Prostate gland (tissue), 2 donors: ENCODE measurements around the gene KIF16B. TPM values are rescaled to one million over a fixed set of nuclear protein-coding genes. Genes with fewer than 3 reads are reported as not detected.

ENCODE experiments used
- DNase-seq: peaks from one replicate; pipeline ENCODE4 v3.0.0-alpha.2; 2019; ENCODE audit warnings: low spot score
- H3K27ac ChIP-seq, 2 donors: fragments of 200-600 bp; sonication (generic); 2 replicates each; pipeline ENCODE4 v1.5.1; 2017 to 2019
- H3K27me3 ChIP-seq: fragments of 200-600 bp; sonication (generic); replicated peaks from 2 replicates; pipeline ENCODE4 v1.5.1; 2019; ENCODE audit not compliant: insufficient read depth
- H3K36me3 ChIP-seq, 2 donors: fragments of 200-600 bp; sonication (generic); 1 replicate in 1 of 2; 2 replicates in 1 of 2; pipeline versions ENCODE4 v1.5.1 to v1.8.1; 2017 to 2019
- H3K4me1 ChIP-seq: fragments of 200-600 bp; sonication (generic); replicated peaks from 2 replicates; pipeline ENCODE4 v1.5.1; 2019
- H3K4me3 ChIP-seq, 2 donors: fragments of 200-600 bp; sonication (generic); 2 replicates each; pipeline ENCODE4 v1.5.1; 2017 to 2019
- H3K9me3 ChIP-seq: fragments of 200-600 bp; sonication (generic); 2 replicates; pipeline ENCODE4 v1.5.1; 2017
- POLR2A ChIP-seq: fragments of 450-650 bp; IDR thresholded peaks from one replicate; pipeline ENCODE4 v1.6.1; 2016; ENCODE audit warnings: antibody characterized with exemption, mild to moderate bottlenecking
- POLR2AphosphoS5 ChIP-seq: sonication (generic); formaldehyde crosslinking; IDR thresholded peaks from one replicate; pipeline ENCODE4 v1.6.1; 2017; ENCODE audit warnings: antibody characterized with exemption
- WGBS: methylation state at CpG from one replicate; pipeline ENCODE4 v1.1.5; 2018; 5-methylcytosine and 5-hydroxymethylcytosine counted together
- intact Hi-C: fragments of 100-400 bp; cut with DNase I; formaldehyde crosslinking; loops from one replicate; pipeline ENCODE4 v1.14.2; 2022
- total RNA-seq, 2 donors: library from RNA; depleted of rRNA; stranded (reverse); fragments of >200 nt; gene quantifications; one replicate each; pipeline ENCODE4 v1.1.0, GENCODE V29; 2016
- TF ChIP-seq, protein P1 (sequence below), 4 experiments: fragments of 200-600 bp in 2 of 4; fragments of 450-650 bp in 2 of 4; sonication (generic) in 2 of 4; IDR thresholded peaks; 1 replicate in 3 of 4; 2 replicates in 1 of 4; pipeline ENCODE4 v1.5.1; 2016 to 2019; ENCODE audit warnings: antibody characterized with exemption in 4 of 4, mild to moderate bottlenecking in 2 of 4, moderate library complexity in 2 of 4

Gene KIF16B
- total RNA-seq, 2 donors from 2014 or later, result 11.5 to 24.4 TPM

DNA sequence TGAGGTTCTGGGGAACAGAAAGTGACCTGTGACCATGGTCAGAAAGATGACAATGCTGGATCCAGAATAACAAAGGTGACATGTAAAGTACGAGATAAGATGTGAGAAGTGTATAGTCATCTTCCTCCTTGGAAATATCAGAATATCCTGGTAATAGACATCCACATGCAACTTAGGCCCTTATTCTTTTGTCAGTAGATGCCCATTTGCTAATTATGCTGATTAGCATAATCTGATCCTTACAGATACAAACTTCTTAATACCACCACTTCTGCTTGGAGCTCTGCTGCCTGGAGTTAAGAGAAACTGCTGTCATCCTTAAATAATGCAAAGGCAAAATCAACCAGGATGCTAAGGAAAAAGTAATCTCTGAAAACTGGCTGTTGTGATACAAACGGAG is 91.3 kb downstream of the KIF16B start:
- Histone ChIP-seq H3K9me3 (no peaks in the 10 kb centered on the region), H3K36me3 (no peaks in the 10 kb centered on the region), H3K27me3 (no peaks in the 10 kb centered on the region), H3K4me1 (no peaks in the 10 kb centered on the region), H3K27ac (no peak overlapping the region), H3K4me3 (no peak overlapping the region)
- 88% methylated on average over 2 of the region's 2 CpGs for WGBS
- no peak for TF ChIP-seq POLR2A
- TF ChIP-seq POLR2AphosphoS5, result no peak
- TF ChIP-seq, protein P1, sequence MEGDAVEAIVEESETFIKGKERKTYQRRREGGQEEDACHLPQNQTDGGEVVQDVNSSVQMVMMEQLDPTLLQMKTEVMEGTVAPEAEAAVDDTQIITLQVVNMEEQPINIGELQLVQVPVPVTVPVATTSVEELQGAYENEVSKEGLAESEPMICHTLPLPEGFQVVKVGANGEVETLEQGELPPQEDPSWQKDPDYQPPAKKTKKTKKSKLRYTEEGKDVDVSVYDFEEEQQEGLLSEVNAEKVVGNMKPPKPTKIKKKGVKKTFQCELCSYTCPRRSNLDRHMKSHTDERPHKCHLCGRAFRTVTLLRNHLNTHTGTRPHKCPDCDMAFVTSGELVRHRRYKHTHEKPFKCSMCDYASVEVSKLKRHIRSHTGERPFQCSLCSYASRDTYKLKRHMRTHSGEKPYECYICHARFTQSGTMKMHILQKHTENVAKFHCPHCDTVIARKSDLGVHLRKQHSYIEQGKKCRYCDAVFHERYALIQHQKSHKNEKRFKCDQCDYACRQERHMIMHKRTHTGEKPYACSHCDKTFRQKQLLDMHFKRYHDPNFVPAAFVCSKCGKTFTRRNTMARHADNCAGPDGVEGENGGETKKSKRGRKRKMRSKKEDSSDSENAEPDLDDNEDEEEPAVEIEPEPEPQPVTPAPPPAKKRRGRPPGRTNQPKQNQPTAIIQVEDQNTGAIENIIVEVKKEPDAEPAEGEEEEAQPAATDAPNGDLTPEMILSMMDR (IDR thresholded peaks at IDR 0.05), result no peak
- no peak for DNase-seq
- intact Hi-C loops, result no loop called here

DNA sequence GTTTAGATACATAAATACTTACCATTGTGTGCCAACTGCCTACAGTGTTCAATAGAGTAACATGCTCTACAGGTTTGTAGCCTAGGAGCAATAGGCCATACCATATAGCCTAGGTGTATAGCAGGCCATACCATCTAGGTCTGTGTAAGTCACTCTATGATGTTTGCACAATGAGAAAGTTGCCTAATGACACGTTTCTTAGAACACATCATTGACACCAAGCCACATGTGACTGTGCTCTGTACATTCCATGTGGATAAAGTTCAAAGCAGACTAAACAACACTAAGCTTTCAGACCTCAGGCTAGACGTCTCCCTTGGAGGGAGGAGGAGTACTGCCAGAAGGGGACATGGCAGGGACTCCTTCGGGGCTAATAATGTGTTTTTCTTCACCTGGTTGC is 93.6 kb downstream of the KIF16B start:
- no peaks in the 10 kb centered on the region for H3K9me3 ChIP-seq
- TF ChIP-seq, protein P1 (IDR thresholded peaks at IDR 0.05), result no peak
- TF ChIP-seq POLR2AphosphoS5, result no peak
- TF ChIP-seq POLR2A, result no peak
- no peak for DNase-seq
- no peaks in the 10 kb centered on the region for H3K27me3 ChIP-seq
- intact Hi-C loops, result loop anchor here (10.0 kb wide), 1 partner anchor 555 kb away; no protein-coding TSS in a partner anchor
- H3K36me3 ChIP-seq, result no peaks in the 10 kb centered on the region
- 56% methylated on average over 3 of the region's 3 CpGs for WGBS
- H3K27ac ChIP-seq, result no peak overlapping the region
- no peaks in the 10 kb centered on the region for H3K4me1 ChIP-seq
- no peak overlapping the region for H3K4me3 ChIP-seq

DNA sequence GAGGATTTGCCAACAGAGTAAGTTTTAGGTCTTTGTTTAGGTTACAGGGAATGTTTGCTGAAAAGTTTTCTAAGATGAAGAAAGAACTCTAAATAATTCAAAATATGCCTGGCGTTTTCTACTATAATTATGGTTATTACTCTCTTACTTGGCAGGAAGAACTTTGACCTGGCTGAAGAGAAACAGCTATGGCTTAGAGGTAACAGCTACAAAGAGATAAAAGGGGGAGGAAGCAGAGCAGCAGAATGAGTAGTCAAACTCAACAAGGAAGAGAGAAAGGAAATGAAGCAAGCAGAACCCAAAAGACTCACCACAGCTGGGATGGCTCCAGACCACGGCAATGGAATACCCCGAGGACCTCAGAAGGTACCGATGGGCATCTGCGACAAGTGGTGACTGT is 95.6 kb downstream of the KIF16B start:
- H3K4me1 ChIP-seq, result no peaks in the 10 kb centered on the region
- H3K27me3 ChIP-seq, result no peaks in the 10 kb centered on the region
- H3K27ac ChIP-seq, result no peak overlapping the region
- 75% methylated on average over 5 of the region's 5 CpGs for WGBS
- DNase-seq, result no peak
- H3K4me3 ChIP-seq, result no peak overlapping the region
- H3K36me3 ChIP-seq, result no peaks in the 10 kb centered on the region
- no peaks in the 10 kb centered on the region for H3K9me3 ChIP-seq
- intact Hi-C loops, result loop anchor here (10.0 kb wide), 1 partner anchor 553 kb away; no protein-coding TSS in a partner anchor
- TF ChIP-seq, protein P1 (IDR thresholded peaks at IDR 0.05), result no peak

DNA sequence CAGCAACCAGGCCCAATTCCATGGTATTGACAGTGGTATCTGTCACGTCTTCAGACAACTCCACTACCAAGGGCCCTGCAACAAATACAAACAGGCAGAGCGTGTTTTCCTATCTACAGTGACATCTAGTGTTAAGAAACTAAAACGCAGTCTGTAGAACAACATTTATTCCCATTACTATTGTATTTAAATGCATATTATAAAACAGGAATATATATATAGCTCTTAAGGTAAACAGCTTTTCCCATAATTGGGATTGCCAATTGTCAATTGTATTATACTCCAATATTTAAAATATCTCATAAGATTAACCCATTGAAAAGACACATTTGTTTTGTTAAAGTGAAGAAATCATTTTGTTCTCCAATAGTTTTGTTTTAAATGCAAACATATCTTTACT is 97.2 kb downstream of the KIF16B start:
- no peak overlapping the region for H3K4me3 ChIP-seq
- no peaks in the 10 kb centered on the region for H3K9me3 ChIP-seq
- H3K27me3 ChIP-seq, result no peaks in the 10 kb centered on the region
- H3K36me3 ChIP-seq, result no peaks in the 10 kb centered on the region
- 6% methylated on average over 3 of the region's 3 CpGs for WGBS
- intact Hi-C loops, result loop anchor here (10.0 kb wide), 1 partner anchor 551 kb away; no protein-coding TSS in a partner anchor
- no peaks in the 10 kb centered on the region for H3K4me1 ChIP-seq
- H3K27ac ChIP-seq, result no peak overlapping the region
- DNase-seq, result peak; percentile 8
- TF ChIP-seq, protein P1 (IDR thresholded peaks at IDR 0.05), result peak in 3 of 4 experiments; percentile 45 to 74 (median 60)
- no peak for TF ChIP-seq POLR2AphosphoS5

DNA sequence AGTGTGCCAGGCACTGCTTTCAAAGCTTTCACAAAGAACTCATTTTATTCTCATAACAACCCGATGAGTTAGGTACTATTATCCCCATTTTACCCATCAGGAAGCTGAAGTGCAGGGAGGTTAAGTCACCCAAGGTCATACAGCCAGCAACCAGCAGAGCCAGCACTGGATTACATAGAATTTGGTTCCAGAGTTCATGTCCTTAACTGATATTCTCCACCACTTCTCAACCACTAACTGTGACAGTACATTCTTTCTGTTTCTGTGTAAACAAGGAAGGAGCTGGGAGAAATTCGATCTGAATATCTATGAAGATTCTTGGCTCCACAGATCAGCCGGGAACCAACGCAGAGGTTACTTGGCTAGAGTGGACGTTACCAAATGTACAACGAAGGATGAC is 98.0 kb downstream of the KIF16B start:
- Histone ChIP-seq H3K27me3 (no peaks in the 10 kb centered on the region), H3K4me1 (no peaks in the 10 kb centered on the region), H3K9me3 (no peaks in the 10 kb centered on the region), H3K27ac (peak overlapping the region in 1 of 2 donors; percentile 1), H3K36me3 (no peaks in the 10 kb centered on the region), H3K4me3 (no peak overlapping the region)
- no peak for TF ChIP-seq POLR2A
- TF ChIP-seq POLR2AphosphoS5, result peak; percentile 57
- DNase-seq, result peak; percentile 5
- intact Hi-C loops, result loop anchor here (10.0 kb wide), 1 partner anchor 550 kb away; no protein-coding TSS in a partner anchor
- WGBS, result 10% methylated on average over 6 of the region's 6 CpGs
